ENCODE measurements around the gene IKZF1.

IKZF1 gene

DNA sequence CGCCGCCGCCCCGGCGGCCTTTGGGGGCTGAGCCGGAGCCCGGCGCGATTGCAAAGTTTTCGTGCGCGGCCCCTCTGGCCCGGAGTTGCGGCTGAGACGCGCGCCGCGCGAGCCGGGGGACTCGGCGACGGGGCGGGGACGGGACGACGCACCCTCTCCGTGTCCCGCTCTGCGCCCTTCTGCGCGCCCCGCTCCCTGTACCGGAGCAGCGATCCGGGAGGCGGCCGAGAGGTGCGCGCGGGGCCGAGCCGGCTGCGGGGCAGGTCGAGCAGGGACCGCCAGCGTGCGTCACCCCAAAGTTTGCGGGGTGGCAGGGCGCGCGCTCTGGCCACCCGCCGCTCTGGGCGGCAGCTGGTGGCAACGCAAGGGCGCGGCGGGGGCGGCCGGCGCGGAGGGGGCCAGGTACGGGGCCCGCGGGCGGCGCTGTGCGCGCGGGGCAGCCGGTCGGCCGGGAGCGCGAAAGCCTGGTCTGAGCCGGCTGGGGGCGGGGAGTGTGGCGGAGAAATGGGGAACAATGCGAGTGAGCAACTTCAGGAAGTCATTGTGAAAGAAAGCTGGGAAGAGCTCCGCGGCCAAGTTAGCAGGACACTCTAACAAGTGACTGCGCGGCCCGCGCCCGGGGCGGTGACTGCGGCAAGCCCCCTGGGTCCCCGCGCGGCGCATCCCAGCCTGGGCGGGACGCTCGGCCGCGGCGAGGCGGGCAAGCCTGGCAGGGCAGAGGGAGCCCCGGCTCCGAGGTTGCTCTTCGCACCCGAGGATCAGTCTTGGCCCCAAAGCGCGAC, at the start of gene IKZF1:
Gene IKZF1 (plus strand): TSS at position 588 of the 782 bp plus-strand sequence. CDS start 14,346 bp downstream, outside the sequence.
- no peak for DNase-seq

DNA sequence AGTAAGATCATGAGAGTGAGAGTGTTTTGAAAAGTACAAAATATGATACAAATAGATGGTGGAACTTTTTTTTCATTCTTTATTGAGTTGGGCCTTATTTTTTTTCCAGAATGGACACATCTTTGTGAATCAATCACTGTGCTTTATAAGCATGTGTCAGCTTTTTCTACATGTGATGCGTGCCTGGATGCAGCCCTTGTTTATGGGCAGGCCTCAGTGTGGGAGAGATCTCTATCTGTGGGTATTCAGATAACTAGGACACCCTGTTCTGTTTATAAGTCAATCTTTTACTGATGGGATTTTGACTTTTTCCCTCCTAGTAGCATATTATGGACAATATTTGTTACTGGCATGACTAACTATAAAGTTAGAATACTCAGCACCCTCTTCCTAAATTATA, 42.9 kb upstream of the IKZF1 start:
- no peak for DNase-seq

GRCh38 chr7:50262446-50262845, 42.1 kb upstream of the IKZF1 start:
- no peak for DNase-seq

DNA sequence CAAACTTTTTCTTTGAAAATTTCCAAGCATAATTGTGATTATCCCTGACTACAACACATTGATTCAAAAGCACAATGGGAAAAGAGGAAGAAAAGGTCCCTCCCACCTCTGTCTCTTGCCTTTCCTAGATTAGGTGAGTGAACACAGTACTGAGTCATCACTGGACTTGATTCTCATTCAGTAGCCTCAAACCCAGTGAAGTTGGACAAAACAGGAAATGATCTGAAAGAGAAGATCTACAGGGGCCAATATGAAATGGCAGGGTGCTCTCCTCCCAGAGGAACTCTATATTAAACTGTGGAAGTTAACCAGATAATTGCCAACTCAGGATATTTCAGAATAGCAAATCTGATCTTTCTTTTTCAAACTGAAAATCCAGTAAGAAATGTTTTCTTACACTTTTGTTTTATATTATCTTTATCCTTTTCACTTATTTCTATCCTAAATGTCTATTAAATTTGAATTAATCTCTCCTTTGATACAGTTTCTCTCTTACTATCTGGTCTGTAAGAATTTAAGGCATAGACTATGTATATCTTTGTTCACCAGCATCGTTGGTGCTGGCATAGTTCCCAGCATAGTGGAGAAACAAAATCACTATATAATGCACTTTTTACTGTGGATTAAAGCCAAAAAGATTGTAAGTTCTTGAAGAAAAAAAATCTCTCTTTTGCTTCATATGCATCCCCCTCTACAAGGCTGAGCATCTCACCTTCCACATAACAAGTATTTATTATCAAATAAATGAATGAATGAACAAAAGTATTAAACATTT, 41.4 kb upstream of the IKZF1 start:
- DNase-seq: no peak

DNA sequence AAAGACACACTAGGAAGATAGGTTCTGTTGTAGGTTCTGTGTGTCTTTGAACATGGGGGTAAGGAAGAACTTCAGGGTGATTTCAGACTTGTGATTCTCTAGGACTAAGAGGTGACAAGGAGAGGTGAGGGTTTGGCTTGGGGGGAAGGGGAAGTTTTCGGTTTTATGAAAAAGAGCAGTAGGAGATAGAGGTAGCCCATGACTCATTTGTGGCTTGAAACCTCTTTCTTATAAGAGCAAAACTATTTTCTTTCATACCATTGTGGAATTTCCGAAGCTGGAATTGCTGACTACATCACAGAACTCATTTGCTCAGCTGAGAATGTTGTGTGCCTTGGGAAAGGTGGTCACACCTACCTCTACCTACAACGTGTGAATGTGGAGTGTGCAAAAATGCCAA, 39.6 kb upstream of the IKZF1 start:
- no peak for DNase-seq

- DNase-seq: no peak
These were observed 38.4 kb upstream of the IKZF1 start for GRCh38 chr7:50265968-50266634.

- no peak for DNase-seq
These were observed 37.7 kb upstream of the IKZF1 start for GRCh38 chr7:50266635-50267386.

- DNase-seq: no peak
These were observed 36.9 kb upstream of the IKZF1 start for GRCh38 chr7:50267525-50268041.

- DNase-seq: no peak
These were observed 36.3 kb upstream of the IKZF1 start for GRCh38 chr7:50268223-50268622.

DNA sequence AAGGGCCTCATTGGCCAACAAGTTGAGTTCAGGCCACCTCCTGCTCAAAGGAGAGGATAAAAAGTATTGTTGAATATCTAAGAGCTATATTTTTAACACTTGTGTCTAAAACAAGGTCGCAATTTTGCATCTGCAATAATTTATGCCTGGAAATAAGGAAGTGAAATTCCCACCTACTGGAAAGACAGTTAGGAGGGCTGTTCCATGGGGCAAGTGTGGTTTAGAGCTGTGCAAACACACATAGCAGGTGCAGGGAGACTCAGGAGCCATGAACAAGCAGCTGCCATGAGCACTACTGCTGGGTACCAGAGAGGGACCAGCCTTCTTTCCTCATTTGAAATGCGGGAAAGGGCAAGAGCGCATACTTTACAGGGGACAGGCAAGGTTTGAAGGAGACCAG, 35.5 kb upstream of the IKZF1 start:
- no peak for DNase-seq

DNA sequence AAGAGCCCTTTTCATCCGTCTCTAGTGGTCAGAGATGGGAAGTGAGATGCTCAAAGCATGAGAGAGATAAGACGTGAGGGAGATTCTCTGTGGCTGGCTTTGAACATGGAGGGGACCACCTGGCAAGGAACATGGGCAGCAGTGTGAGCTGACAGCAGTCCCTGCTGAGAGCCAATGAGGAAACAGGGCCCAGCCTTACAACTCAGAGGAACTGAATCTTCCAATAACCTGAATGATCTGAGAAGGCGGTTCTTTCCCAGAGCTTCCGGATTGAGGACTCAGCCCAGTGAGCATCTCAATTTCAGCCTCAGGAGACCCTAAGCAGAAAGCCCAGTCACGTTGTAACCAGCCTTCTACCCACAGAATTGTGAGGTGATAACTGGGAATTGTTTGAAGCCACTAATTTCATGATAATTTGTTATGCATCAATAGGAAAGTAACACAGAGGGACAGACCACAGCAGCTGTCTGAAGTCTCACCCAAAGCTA, 33.9 kb upstream of the IKZF1 start:
- no peak for DNase-seq

- DNase-seq: no peak
These were observed 31.7 kb upstream of the IKZF1 start for GRCh38 chr7:50272808-50273207.

DNA sequence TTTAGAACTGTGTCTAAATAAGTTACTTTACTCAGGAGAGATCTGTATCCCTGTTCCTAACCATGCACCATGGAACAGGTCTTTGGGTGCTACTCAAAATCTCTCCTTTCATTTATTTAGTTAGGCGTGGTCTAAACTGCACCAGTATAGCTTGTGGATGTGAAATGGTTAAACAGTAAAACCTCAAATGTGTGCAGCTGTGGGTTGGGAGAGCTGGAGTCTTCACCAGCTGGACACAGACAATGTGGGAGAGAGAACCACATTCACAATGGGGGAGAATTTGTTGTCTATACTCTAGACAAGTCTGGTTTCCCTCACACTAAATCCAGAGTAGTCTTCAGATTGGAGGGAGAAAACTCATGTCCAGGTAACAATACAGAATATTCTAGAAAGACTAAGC, 31.2 kb upstream of the IKZF1 start:
- no peak for DNase-seq

GRCh38 chr7:50273870-50274269, 30.6 kb upstream of the IKZF1 start:
- no peak for DNase-seq

DNA sequence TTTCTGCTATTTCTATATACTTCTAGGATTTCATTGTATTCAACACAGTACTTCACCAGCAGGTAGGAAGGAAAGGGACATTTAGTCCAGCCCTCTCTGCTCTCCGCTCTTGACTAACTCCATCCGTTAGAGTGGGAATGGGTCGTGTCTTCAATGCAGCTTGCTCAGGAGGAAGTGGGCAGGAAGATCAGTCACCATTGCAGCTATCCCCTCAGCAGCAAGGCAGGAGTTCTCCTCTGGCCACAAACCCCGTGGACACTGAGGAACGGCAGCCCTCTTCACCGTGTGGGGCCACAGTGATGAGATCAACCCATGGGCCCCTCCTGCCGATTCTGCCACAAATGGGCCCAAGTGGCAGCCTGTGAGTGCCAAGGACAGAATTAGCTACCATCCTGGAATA, 30.2 kb upstream of the IKZF1 start:
- DNase-seq: no peak

- no peak for DNase-seq
These were observed 29.1 kb upstream of the IKZF1 start for GRCh38 chr7:50275430-50275829.

DNA sequence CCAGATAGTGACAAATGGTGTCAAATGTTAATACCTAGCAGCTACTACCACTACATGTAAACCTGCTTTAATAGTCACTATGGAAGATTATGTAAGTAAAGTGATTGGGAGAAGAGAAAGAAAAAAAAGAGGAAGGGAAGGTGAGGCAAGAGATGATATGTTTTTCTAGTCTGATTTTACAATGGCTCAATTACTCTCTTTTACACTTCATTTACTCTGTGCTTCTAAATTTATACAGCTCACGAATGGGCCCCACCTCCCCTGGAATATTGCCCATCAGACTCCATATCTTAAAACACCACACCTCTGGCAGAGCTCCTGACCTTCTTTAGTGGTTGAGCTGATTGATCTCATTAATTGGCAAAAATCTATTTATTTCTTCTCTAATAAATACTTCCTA, 28.0 kb upstream of the IKZF1 start:
- DNase-seq: no peak

DNA sequence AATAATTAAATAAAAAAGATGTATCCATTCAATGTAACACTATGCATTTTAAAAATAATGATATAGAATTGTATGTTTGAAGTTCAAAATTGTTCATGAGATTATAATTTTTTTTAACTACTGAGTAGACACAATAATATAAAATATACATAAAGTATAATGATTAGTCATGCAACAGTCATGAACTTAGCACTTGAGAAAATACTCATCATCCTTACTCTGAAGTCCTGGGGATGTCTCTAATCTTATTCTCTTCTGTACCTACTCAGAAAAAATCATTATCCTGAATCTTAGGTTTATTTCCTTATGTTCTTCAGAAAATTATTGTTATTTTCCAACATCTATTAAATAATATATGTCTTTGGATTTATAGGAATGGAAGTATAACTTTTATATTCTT, 26.4 kb upstream of the IKZF1 start:
- DNase-seq: no peak

DNA sequence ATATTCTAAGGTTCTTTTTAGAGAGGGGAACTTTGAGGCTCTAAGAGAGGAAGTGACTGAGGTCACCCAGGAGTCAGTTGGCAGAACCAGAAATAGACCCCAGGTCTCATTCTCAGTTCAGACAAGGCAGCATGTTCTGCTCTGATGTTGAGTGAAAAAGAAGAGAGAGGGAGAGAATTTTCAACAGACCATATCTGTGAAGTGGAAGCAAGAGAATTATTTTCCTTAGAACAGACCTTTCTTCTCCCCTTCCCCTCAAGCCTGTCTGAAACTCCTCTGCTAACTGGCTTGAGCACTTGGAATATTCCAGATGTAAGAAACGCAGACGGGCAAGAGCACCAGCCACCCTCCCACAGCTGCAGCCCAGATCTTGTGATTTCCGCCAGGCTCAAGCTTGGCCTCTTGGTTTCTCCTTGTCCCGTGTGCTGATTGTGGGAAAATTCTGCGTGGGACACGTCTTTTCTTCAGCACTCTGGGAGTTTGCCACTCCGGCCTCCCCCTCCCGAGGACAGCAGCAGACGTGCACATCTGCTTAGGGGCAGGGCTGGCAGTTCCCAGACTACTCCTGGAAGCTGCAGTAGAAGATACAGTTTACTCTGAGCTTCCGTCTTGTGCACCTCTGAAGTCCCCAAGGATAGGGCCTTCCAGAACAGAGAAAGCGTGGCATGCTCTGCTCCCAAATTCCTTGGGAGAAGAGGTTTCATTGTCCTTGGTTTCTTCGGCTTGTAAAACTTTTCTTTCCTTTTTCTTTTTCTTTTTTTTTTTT, 22.7 kb upstream of the IKZF1 start:
- no peak for DNase-seq

- DNase-seq: no peak
These were observed 21.5 kb upstream of the IKZF1 start for GRCh38 chr7:50282813-50283605.

DNA sequence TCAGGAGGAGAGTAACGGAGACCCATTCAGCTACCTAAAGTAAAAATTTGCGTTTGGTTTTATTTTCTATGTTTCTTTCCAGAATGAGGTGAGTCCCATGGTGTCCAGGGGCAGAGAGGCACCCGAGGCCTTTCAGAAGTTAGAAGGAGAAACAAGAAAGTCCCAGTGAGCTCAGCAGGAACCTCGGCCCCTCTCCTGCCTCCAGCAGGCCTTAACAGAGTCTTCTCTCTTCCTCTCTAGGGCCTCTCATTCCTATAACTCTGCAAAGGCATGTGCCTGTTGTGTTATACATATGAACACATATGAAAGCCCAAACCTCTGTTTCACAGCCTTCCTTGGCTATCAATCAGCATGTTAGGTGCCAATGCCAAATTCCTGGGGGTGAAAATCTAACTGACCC, 20.8 kb upstream of the IKZF1 start:
- no peak for DNase-seq
